Measurements from ENCODE around the gene VKORC1.
"Not testable (repeated sequence)": the region's sequence is repeated elsewhere in the genome, so short reads cannot be mapped to it uniquely, and the experiment has no call there.

Gene VKORC1

DNA sequence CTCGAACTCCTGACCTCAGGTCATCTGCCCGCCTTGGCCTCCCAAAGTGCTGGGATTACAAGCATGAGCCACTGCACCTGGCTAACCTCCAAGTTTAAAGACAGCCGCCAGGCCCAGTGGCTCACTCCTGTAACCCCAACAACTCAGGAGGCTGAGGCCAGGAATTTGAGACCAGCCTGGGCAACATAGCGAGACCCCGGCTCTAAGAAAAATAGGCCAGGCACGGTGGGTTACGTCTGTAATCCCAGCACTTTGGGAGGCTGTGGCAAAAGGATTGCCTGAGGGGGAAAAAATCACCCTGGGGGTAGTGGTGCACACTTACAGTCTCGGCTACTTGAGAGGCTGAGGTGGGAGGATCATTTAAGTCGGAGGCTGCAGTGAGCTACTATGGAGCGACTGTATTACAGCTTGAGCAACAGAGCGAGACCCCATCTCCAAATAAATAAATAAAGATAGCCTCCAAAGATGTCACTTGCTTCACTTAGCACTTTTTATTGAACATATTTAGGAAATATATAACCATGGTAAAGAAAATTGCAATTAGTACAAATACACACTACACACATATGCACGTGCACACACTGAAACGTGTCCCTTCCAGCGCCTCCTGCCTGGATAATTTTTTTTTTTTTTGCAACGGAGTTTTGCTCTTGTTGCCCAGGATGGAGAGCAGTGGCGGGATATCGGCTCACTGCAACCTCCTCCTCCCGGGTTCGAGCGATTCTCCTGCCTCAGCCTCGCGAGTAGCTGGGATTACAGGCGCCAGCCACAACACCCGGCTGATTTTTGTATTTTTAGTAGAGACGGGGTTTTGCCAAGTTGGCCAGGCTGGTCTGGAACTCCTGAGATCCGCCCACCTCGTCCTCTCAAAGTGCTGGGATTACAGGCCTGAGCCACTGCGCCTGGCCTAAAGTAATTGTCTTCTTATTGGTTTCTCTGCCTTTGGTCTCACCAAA, 12.2 kb upstream of the VKORC1 start:
- no peak for DNase-seq

DNA sequence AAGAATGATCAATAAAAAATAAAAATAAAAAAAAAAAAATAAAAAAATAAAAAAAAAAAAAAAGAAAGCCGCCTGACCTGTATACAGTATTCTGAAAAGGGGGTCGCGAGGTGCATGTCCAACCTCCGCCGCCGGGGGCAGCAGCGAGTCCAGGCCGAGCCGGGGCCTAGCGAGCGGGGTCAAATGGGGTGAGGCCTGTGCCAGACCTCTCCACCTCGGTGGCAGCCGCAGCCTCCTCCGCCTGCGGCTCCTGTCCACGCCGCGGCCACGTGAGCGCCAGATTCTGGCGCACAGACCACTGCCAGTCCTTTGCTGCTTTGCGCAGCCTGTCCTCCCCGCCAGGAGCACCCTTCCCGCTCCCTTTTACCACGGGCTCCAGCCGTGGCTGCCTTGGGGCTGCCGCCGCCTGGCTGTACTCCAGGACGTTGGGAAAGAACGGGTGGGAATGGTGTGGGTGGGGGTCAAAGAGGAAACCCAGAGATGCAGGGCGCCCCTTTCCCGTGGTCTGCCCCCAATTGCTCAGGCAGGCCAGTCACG, 11.1 kb upstream of the VKORC1 start:
- DNase-seq, result peak; percentile 76

DNA sequence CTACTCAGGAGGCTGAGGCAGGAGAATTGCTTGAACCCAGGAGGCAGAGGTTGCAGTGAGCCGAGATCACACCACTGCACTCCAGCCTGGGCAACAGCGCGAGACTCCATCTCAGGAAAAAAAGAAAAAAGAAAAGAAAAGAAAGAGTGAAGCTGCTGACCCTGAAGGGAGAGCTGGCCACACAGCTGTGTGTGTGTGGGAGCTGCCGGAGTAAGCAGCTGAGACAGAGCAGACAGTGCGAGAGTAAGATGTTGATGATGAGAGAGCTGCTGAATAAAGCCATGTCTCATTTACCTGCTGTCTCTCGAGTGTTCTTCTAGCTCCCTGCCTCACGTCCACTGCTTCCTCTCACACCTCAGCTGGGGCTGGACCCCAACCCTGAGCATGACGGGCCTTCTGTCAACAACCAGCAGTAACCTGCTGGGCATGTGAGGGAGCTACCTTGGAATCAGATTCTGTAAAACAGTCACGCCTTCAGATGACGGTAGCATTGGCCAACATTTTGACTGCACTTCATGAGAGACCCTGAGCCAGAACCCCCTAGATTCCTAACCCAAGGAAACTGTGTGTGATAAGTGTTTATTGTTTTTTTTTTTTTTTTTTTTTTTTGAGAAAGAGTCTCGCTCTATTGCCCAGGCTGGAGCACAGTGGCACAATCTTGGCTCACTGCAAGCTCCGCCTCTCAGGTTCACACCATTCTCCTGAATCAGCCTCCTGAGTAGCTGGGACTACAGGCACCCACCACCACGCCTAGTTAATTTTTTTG, 6.5 kb upstream of the VKORC1 start:
- not testable (repeated sequence) for DNase-seq

DNA sequence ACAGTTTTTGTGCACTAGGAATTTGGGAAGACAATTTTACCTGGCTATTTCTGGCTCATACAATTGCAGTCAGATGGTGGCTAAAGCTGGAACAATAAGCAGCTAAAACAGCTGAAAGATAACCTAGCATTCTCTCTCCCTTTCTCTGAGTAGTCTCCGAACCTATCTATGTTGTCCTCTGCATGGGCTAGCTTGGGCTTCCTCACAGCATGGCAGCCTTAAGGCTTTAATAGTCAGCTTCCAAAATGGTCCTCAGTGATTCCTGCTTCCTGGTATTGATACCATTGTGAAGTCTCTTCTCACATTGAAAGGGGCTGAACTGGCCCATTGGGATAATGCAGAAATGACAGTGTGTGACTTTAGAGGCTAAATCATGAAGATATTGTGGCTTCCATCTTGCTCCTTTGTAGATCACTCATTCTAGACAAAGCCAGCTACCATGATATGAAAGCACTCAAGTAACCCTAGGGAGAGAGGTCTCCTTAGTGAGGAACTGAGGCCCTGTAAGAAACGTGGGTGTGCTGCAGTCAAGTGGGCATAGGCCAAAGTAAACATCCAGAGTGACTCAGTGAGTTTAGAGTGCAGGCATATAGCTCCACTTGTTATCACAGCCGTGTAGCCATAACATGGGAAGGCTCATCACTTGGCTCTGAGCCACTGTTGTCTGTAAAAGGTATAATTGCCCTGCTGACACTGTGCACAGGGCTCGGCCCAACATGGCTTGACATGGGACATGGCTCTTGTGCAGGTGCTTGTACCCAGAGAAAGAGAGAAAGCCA, 5.5 kb upstream of the VKORC1 start:
- no peak for DNase-seq

DNA sequence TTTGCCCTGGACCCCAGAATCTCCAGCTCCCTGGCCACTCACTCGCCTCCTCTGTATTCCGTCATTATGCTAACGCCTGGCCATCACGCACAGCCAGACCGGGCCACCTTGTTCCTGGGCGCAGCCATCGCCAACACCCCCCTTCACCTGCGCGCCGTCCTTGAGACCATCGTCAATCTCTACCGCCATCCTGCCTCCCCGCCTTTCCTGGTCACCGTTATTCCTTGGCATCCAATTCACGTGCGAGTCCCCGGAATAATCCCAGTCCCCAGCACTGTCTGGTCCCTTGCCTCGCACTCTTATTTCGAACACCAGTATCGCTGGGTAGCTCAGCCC, 541 bp downstream of the VKORC1 start:
- DNase-seq, result no peak

DNA sequence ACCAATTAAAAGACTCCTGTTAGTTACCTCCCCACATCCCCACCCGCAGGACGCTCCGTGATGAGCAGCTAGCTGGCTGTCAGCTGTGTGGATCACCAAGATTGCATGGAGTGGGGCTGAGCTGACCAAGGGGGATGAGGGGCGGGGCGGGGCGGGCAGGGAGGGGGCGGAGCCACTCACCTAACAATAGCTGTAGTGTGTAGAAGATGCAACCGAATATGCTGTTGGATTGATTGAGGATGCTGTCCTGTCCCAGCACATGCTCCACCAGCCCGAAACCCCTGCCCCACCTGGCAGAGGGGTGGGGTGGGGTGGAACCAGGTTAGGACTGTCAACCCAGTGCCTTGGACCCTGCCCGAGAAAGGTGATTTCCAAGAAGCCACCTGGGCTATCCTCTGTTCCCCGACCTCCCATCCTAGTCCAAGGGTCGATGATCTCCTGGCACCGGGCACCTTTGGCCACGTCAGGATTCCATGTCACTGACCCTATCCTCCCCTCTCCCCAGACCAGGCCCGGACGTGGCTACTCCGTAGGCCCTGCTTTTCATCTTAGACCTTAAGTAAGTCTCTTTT, 1.4 kb downstream of the VKORC1 start:
- no peak for DNase-seq

DNA sequence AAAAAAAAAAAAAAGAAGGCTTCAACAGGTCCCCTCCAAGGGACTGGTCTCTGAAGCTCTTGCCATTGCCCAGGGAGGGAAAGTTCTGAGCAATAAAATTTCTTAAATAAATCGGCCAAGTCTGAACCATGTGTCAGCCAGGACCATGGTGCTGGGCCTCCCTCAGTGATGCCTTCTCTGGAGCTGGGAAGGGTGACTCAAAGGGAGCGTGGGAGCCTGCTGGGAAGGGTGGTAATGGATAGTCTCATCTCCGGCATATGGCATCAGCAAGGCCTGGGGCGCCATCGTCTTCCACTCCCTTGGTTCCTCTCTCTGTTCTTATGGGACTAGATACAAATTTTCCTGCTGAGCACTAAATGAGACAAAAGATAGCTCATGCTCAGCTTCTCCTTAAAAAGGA, 2.3 kb downstream of the VKORC1 start:
- no peak for DNase-seq

DNA sequence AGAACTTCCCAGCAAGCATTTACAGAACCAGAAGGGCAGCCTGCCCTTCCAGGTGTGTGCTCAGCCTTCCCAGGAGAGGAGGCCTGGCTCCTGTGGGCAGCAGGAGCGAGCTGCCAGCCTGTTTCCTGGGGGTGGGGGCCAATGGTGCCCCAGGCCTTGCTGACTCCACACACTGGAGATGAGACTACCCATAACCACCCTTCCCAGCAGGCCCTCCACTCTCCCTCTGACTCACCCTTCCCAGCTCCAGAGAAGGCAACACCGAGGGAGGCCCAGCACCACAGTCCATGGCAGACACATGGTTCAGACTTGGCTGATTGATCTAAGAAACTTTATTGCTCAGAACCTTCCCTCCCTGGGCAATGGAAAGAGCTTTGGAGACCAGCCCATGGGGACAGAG, 4.1 kb downstream of the VKORC1 start:
- no peak for DNase-seq

DNA sequence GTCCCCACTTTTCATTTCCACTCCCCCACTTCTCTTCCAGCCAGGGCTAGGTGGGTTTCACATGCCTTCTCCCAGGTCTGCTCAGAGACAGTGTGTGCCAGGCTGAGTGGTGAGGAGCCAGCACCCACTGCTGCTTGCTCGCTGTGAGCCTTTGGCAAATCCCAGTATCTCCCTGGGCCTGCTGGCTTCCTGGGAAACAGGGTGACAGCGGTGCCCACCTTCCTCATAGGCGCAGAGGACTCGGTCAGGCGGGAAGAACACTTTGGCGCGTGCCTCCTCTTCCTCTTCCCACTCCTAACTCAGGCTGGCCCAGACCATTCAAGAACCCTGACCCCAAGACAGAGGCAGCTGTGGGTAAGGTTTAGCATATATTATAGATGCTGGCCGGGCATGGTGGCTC, 5.4 kb downstream of the VKORC1 start:
- no peak for DNase-seq

DNA sequence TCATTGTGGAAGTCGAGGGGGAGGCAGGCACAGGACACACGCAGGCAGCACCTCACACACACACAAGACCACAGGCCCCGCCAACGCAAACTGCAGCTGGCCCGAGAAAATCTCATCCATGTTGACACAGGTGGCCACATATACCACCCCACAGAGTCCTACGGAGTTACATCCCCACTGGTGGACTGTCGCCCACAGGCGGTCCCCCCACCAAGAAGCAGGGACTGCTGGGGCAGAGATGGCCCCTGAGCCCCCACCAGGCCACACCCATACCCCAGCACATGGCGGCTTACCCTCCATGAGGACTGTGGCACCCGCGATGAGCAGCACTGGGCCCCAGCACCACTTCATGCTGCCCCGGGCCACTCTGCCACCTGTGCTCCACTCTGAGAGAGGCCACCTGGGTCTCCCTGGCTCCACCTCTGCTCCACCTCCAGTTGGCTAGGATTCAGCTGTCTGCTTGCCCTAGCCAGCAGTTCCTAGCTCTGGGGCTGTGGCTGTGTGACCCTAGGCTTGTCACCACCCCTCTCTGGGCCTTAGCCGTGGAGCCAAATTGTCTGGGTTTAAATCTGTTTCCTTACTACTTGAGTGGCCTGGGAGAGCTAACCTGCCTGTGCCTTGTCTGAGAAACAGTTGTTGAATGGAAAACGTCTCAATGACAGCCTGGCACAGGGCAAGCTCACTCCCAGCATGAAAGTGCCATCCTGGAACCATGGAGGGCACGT, 6.0 kb downstream of the VKORC1 start, which contains the start of gene PRSS53:
Gene PRSS53 (minus strand): TSS at position 485 of the 725 bp plus-strand sequence. CDS start 134 bp downstream, at position 351.
- DNase-seq, result no peak

DNA sequence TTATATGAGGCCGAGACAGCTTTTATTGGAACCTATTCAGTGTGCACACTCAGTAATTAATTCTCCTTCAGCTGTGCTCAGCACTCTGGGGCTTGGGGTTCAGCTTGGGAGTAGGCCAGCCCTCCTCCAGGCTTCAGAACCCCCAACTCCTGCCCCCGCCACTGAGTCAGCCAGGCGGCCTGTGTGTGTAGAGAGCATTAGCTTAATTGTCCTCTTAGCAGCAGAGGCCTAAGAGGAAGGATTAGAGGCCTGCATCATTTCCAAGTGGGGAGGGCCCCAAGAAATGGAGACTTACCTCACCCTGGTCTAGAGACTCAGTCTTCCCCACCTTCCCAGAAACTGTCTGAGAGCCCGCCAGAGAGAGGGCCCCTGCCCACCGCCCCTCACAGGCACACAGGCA, 6.6 kb downstream of the VKORC1 start:
- DNase-seq, result no peak

DNA sequence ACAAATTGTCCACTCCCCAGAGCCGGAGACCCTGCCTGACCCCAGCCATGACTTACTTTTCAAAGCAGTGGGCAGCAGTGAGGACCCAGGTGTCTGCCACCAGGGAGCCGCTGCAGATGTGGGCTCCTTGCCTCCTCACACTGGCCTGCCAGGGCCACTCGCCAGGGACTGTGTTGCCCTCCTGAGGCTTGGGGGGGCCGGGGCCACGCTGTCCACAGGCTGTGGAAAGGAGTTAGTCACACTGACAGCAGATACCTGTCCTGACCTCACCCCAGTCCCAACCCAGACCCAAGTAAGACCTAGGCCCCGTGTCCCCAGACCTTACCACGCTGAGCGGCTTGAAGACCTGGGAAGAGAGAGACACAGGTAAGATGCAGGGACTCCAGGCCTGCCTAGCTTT, 7.1 kb downstream of the VKORC1 start:
- no peak for DNase-seq

DNA sequence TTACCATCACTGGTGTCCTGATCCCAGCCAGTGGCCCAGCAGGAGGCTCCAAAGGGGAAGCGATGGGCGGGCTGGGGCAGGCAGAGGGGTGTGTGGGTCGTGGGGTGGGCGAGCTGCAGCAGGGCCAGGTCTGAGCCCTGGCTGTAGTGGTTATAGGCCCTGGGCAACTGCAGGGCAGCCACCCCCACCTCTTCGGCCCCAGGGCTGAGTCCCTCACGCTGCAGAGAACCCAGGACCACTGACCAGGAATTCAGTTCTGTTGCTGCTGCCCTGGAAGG, 8.0 kb downstream of the VKORC1 start:
- DNase-seq, result no peak

DNA sequence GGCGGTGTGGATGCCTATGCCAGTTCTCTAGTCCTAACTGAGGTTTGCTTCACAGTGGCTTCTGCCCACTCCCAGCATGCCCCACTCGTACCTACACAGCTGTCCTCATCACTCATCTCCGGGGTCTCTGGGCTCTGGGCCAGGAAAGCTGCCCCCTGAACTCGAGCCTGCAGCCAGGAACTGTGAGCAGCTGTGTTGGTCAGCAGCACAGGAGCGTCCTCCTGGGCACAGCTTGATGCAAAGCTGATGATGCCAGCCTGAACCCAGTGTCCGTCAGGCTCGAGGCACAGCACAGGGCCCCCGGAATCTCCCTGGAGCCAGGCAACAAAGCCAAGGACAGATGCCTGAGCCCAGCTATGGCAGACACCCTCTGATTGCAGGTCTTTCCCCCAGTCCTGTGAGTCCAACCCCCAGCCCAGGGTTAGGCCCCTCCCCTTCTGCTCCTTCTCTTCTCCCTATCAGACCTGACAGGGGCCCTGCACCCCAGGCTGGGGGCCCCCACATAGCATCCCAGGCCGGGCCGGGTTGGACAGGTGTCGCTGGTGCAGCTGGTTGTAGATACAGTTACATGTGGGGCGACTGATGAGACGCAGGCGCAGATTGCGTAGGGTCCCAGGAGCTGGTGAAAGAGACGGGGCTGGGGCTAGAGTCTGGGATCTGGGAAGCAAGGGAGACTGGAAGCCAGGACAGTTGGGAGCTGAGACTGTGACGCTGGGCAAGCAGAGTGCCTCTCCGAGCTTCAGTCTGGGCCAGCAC, 8.5 kb downstream of the VKORC1 start:
- DNase-seq, result no peak

DNA sequence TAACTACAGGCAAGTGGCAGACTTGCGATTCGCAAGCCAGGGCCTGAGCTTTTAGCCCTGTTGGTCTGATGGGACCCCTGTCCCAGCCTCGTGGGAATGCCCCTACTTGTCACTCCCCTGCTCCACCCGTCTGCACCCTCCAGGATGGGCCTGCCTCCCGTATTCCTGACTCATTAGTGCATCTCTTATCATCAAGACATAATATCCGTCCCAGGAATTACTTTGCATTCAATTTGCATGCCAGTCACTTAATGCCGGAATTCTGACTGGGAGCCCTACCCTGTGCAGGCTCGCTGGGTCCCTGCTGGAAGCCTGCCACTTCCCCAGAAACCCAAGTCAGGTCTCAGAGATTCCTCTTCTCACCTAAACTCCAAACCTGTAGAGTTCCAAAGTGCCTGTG, 9.2 kb downstream of the VKORC1 start:
- DNase-seq, result no peak

DNA sequence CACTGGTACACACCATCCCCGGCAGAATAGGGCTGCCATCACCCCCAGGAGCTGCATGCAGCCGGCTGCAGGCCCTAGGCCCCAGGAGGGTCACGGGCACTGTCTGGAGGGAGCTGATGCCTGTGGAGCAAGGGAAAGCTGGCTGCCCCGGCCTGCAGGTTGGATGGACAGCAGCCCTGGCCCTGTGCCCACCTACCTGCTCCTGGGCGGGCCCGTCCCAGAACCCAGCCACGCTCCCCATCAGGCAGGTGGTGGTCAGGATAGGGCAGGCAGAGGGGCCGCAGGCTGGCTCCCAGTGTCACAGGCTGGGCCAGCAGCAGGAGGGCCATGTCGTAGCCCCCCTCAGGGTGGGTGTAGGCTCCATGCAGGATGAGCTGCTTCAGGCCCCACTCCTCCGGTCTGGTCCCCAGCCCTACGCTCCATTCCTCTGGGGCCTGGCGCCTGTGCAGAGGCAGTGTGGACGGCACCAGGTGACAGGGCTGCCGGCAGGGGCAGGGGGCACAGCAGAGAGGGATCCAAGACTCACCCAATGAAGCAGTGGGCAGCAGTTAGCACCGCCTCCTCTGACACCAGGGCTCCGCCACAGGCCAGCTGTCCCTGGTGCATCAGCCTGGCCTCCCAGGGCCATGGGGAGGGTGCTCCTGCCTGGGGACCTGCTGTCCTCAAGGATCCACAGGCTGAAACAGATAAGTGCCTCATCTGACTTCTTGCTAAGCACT, 9.9 kb downstream of the VKORC1 start:
- DNase-seq, result no peak

DNA sequence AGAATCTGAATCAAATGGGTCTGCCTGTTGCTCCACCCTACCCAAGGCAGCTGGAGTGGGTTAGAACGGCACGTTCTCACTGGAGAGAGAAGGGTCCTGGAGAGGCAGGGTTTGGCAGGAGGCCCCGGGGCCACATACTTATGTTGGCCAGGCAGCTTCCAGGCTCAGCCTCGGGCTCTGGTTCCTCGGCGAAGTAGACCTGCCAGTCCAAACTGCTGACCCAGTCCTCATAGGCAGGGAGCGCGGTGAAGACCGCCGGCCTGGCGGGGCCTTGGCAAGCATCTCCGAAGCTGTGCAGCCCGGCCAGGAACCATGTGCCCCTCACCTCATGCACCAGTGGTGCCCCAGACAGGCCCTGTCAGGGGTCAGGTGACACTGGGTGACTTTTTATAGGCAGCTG, 10.6 kb downstream of the VKORC1 start:
- no peak for DNase-seq

DNA sequence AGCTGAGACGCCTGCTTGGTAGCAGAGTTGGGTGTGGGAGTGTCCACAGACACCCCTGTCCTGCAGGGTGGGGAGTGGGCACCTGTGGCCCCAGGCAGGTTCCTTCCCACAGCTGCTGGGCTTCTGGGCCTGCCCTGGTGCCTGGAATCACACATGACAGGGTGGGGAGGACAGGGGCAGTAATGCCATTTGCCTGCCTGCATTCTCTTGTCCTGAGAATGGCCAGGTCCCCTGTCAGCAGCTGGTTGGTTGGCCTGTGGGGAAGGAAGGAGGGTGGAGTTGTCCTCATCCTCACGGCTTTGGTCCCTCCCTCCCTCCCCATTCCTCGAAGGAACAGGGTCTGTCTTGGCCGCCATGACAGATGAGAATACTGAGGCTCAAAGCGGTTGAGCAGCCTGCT, 11.0 kb downstream of the VKORC1 start:
- DNase-seq, result no peak

DNA sequence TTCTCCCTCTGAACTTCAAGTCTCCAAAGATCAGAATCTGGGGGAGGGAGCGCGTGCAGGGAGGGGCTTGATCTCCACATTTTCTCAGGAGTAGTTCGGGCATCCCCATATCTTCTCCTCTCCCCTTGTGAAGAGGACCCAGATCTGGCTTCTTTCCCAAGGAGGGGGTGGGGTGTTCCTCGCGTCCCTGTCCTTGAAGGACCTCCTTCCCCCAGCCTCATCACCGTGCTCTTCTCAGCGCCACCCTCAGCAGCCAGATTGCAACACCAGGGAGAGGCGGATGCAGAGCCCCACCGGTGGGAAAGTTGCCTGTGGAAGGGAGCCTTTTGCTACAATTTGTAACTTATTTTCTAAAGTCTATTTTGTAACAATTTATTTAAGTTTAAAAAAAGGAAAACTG, 11.5 kb downstream of the VKORC1 start:
- DNase-seq, result no peak

DNA sequence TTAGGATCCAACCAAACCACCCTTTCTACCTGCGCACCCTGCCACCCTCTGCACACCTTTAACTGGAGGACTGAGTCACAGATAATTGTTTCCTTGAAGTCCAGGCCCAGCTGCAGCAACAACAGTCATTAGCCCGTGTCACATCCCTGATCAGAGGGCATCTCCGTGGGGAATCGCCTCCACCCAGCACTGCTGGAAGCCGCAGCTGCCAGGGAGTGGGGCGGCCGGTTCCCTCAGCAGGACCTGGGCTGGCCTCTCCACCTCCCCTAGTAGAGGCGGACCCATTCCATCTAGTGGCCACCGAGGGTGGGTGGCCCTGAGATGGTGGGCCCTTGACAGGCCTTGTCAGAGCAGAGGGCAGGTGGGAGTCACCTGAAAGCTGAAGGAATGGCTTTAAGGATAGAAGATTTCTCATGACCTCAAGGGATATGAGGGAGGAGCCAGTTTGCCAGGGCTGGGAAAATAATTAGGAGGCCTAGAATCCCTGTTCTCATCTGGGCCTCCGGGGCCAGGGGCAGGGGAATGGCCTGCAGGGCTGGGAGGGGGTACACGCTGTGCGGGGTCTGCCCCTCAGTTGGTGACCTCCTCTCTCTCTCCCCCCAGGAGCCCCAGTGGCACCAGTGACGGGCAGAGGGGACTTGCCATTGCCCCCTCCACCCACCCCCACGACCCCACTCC, 12.1 kb downstream of the VKORC1 start:
- DNase-seq, result no peak

Measured in DMS153 (cell line).